HG02981 (cell line): ENCODE results near the gene XBP1.
"Not testable (repeated sequence)": the region's sequence is repeated elsewhere in the genome, so short reads cannot be mapped to it uniquely, and the experiment has no call there.

Experiments used
- ATAC-seq: cut with Tn5 transposase; IDR thresholded peaks from one replicate; pipeline ENCODE4 v1.9.1; 2021; ENCODE audit warnings: mild to moderate bottlenecking, moderate library complexity; ENCODE audit not compliant: unreplicated experiment

Gene XBP1

GRCh38 chr22:28800308-28801041, at the start of gene XBP1:
XBP1 (minus strand) TSS chr22:28800569.
- peak; percentile 84 for ATAC-seq

DNA sequence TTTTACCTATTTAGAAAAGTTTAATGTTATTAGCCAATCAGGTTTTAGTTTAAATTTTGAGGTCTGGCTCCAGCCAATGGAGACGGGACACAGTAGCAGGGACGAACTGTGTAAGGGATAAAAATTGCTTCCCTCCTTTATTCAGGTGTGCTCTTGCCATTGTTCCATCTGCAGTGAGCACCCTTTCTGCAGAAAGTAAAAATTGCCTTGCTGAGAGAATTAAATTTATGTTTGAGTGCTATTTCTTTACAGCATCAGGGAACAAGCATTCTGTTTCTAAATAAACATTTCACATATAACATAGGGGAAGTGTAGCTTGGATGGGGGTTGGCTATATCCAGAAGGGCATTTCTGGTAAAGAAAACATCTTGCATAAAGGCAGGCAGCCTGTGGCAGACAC, 46.6 kb upstream of the XBP1 start:
- ATAC-seq = no peak

DNA sequence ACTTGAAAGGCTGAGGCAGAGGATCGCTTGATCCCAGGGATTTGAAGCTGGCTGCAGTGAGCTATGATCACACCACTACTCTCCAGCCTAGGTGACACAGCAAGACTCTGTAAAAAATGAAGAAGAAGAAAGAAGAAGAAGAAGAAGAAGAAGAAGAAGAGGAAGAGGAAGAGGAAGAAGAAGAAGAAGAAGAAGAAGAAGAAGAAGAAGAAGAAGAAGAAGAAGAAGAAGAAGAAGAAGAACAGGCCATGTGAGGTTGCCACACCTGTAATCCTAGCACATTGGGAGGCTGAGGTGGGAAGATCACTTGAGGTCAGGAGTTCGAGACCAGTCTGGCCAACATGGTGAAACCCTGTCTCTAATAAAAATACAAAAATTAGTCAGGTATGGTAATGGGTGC, 43.9 kb upstream of the XBP1 start:
- ATAC-seq = not testable (repeated sequence)

- ATAC-seq = no peak
These were observed 43.3 kb upstream of the XBP1 start for GRCh38 chr22:28843633-28844032.

DNA sequence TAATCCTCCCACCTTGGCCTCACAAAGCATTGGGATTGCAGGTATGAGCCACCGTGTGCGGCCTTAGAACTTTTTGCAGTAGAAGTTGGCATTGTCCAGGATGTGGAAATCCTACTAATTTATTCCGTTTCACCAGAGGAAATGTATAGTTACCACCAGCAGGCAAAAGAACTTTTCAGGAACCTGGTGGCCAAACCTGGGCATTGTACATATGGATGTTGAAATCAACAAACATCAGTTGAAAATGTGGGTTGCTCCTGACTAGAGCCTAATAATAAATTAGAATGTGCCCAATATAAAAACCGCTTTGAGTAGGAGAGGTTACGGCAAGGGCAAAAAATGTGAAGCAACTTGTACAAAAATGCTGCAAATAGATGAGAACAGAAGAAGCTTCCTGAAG, 40.7 kb upstream of the XBP1 start:
- no peak for ATAC-seq

GRCh38 chr22:28838971-28839370, 38.6 kb upstream of the XBP1 start:
- ATAC-seq = no peak

DNA sequence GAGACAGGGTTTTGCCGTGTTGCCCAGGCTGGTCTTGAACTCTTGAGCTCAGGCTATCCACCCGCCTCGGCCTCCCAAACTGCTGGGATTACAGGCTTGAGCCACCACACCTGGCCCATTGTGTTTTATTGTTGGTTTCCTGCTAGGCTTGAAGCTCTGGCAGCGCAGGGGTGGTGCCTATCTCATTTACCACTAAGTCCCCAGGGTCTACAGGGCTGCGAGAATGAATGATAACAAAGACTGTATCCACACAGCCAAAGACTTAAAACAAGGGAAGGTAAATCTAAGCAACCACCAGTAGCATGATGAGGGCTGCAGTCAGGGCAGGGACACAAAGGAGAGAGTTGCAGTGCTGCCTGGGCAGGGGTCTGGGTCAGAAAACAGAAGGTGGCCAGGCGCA, 37.3 kb upstream of the XBP1 start:
- ATAC-seq = no peak

DNA sequence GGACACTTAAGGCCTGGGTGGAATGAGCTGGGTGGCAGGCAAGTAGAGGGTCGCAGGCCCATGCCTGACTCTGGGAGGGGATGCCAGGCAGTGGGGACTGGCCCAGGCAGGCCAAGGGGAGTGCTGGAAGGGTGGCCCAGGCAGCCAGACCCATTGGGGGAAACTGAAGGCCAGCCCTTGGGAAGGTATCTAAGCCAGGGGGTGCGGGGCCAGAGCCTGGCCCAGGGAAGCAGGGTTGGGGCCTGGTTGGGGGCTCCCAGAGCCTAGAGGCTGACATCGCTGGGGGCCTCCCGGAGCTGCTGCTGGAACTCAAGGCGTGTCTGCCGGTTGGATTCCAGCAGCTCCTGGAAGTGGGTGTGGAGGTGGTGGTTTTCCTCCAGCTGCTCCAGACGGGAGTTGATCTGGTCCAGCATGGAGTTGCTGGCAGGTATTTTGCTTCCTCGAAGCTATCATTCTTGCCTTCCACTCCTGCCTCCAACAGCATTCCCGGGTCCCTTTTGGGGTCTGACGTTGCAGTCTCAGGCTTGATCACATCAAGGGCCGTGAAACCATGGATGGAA, 35.3 kb upstream of the XBP1 start:
- no peak for ATAC-seq

DNA sequence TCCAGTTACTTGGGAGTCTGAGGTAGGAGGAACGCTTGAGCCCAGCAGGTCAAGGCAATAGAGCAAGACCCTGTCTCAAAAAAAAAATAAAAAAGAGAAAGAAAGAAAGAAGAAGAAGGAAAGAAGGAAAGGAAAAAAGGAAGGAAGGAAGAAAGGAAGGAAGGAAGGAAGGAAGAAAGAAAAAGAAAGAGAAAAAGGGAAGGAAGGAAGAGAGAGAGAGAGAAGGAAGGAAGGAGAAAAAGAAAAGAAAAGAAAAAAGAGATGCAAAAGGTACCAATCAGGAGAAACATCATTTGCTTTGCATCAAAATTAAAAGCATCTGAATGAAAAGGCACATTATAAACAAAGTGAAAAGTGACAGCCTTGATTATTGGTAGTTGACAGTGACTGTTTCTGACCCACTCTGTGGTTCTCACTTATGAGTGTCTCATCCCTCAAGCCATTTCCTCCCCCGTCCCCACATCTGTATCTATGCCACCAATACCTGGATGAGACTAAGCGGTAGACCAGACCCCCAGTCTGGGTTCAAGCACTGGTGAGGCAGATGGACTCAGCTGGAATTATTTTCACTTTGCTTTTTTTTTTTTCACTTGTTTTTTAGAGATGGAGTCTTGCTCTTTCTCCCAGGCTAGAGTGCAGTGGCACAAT, 33.0 kb upstream of the XBP1 start:
- no peak for ATAC-seq

DNA sequence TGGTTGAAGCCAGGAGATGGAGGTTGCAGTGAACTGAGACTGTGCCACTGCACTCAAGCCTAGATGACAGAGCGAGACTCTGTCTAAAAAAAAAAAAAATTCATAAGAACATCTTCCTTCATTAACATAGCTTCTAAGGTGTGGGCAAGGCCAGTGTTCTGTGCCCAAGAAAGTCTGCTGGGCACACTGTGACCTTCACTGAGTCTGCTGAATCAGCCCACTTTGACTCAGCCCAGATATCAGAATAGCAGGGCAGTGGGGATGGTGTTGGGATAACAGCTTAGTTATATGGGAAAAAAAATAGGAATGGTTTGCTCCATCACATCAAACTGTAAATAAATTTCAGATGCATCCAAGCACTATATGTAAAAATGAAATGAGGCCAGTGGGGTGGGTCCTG, 32.4 kb upstream of the XBP1 start:
- ATAC-seq = no peak

DNA sequence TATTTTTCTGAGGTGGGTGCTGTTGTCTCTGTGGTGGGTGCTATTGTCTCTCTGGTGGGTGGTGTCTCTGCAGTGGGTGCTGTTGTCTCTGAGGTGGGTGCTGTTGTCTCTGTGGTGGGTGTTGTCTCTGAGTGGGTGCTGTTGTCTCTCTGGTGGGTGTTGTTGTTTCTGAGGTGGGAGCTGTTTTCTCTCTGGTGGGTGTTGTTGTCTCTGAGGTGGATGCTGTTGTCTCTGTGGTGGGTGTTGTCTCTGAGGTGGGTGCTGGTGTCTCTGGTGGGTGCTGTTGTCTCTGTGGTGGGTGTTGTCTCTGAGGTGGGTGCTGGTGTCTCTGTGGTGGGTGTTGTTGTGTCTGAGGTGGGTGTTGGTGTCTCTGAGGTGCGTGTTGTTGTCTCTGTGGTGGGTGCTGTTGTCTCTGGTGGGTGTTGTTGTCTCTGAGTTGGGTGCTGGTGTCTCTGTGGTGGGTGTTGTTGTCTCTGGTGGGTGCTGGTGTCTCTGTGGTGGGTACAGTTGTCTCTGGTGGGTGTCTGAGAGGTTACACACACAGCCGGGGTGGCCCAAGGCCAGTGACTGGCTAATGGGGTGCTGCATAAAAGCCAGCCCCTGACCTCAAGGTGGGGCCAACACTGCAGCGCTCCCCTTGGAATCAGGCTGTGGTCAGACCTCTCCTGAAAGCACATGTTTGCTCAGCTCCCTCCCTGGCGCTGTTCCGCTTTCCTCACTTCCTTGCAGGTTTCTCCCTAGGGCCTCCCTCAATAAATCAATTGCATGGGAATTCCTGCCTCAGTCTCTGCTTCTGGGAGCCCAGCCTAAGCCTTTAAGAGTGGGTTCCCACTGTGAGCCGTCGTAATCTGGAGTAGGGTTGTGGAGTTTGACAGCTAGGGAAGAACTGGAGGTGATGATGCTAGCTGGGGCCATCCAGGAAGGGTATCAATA, 31.0 kb upstream of the XBP1 start:
- ATAC-seq = no peak

- no peak for ATAC-seq
These were observed 30.1 kb upstream of the XBP1 start for GRCh38 chr22:28830441-28830840.

DNA sequence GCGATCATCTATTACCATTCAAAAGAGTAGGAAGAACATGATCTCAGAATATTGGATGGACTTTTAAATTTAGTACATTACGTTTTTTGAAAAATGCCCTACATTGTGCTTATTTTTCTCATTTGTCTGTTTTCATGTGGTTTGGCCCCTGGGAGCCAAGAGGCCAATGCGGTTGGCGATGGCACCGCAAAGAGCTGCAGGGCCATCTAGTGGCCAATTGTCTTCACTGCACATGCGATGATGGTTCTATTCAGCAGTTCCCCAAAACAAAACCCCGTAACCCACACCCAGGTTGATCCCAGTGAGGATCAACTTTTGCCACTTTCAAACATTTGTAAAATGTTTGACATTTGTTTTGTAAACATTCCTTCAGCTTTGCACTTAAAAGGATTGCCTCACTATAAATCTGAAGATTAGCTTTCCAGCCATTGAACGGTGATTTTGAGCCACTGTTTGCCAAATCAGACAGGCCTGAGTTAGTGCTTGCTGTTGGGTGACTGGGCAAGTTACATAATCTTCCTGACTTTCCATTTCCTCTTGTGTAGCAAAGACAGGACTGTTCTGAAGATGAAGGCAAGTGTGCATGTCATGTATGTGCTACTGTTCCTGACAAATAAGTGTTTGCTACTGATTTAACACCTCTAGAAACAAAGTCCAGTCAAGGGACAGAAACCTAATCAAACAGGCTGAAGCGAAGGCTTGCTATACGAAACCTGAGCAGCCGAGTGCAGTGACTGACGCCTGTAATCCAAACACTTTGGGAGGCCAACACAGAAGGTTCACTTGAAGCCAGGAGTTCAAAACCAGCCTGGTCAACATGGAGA, 29.2 kb upstream of the XBP1 start:
- ATAC-seq = no peak

DNA sequence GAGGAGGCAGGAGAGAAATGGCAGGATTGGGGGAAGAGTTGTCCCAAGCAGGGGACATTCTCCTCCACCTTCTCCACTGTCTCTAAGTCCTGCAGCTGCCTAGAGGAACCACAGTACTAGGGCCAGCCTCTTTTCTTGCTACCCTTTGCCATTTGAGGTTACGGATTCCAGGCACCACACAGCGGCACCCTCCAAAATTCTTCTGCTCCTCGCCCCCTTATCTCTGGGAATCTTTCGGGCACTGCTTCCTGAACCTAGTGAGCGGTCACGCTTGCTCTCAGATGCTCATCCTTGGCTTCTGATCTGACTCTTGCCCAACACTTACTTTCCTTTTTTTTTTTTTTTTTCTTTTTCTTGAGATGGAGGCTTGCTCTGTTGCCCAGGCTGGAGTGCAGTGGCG, 26.6 kb upstream of the XBP1 start:
- ATAC-seq = no peak

- ATAC-seq = not testable (repeated sequence)
These were observed 26.1 kb upstream of the XBP1 start for GRCh38 chr22:28826430-28826829.

GRCh38 chr22:28824455-28824854, 24.1 kb upstream of the XBP1 start:
- ATAC-seq = not testable (repeated sequence)

DNA sequence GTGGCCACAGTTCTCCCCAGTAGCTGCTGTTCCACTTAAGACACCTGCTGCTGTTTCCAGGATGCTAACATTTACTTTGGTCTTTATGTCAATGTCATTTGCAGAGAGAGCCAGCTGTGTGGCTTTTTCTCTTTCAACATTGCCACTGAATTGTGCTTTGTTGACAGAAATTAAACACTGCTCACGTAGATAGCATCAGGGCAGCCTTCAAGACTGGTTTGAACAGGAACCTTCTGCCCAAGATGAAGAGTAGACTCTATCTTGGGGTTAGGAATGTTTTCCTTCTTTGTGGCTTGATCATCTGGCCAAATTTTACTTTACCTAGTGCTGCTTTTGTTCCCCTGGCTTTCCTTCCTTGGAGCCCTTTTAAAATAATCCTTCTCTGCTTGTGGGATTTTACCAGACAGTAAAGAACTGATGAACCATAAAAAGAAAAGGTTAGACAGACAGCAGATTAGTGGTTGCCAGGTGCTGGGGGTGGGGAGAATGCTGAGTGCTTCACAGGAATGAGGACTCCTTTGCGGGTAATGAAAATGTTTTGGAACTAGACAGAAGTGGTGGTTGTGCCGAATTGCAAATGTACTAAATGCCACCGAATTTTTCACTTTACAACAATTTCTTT, 22.7 kb upstream of the XBP1 start:
- no peak for ATAC-seq

- no peak for ATAC-seq
These were observed 21.1 kb upstream of the XBP1 start for GRCh38 chr22:28821452-28821851.

DNA sequence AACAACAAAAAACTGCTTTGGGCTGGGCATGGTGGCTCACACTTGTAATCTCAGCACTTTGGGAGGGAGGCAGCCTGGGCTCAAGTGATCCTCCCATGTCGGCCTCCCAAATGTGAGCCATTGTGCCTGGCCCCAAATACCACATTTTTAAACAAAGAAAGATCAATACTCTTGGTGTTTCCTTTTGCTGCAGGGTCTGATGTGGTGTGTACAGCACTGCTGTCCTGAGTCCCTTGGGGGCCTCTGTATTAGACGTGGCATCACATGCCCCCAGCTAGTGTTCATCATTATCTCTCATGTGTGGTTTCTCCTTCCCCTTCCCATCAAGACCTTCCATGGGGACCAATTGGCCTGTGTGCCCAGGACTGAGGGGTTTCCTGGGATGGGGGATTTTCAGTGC, 20.5 kb upstream of the XBP1 start:
- no peak for ATAC-seq
